ENCODE measurements around the gene SLC16A1.

The SLC16A1 gene

DNA sequence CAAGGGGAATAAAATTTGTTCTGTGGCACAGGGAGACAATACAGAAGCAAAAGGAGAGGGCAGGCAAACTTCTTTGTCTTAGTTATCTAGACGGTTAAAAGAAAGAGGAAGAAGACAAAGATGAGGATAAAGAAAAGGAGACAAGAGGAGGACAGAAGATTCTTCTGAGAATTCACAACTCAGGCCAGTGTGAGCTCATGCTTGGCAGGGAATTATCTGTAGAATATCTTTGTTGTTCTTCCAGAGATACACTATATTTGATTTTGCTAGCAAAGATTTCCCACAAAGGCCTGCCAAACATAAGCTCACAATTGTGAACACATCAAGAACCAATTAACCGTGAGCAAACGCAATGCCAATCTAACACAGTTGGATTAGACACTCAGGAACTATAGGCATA lies 21.4 kb downstream of the SLC16A1 start:
- DNase-seq (ENCODE audit: extremely low spot score): no peak
- ChIA-PET CTCF (interaction anchor here (0.7 to 1.6 kb wide), 2 partner anchors 16 to 138 kb away, joined by 3 read pairs; partner anchors contain the start of gene LRIG2), POLR2A (interaction anchor here (1.1 kb wide), 1 partner anchor 123 kb away, joined by 3 read pairs; no protein-coding TSS in a partner anchor)
- TF ChIP-seq FOXK2 (IDR thresholded peaks at IDR 0.05): no peak
- no peak for TF ChIP-seq SUZ12 (IDR thresholded peaks at IDR 0.05)
- no peak for TF ChIP-seq ARNT (IDR thresholded peaks at IDR 0.05)
- TF ChIP-seq NFRKB (IDR thresholded peaks at IDR 0.05): no peak
- TF ChIP-seq, protein P1, sequence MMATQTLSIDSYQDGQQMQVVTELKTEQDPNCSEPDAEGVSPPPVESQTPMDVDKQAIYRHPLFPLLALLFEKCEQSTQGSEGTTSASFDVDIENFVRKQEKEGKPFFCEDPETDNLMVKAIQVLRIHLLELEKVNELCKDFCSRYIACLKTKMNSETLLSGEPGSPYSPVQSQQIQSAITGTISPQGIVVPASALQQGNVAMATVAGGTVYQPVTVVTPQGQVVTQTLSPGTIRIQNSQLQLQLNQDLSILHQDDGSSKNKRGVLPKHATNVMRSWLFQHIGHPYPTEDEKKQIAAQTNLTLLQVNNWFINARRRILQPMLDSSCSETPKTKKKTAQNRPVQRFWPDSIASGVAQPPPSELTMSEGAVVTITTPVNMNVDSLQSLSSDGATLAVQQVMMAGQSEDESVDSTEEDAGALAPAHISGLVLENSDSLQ (IDR thresholded peaks at IDR 0.05): no peak
- no peak for TF ChIP-seq ELF4 (IDR thresholded peaks at IDR 0.05)
- TF ChIP-seq LEF1 (IDR thresholded peaks at IDR 0.05; ENCODE audit: borderline replicate concordance): no peak
- TF ChIP-seq ZNF384 (IDR thresholded peaks at IDR 0.05): no peak

DNA sequence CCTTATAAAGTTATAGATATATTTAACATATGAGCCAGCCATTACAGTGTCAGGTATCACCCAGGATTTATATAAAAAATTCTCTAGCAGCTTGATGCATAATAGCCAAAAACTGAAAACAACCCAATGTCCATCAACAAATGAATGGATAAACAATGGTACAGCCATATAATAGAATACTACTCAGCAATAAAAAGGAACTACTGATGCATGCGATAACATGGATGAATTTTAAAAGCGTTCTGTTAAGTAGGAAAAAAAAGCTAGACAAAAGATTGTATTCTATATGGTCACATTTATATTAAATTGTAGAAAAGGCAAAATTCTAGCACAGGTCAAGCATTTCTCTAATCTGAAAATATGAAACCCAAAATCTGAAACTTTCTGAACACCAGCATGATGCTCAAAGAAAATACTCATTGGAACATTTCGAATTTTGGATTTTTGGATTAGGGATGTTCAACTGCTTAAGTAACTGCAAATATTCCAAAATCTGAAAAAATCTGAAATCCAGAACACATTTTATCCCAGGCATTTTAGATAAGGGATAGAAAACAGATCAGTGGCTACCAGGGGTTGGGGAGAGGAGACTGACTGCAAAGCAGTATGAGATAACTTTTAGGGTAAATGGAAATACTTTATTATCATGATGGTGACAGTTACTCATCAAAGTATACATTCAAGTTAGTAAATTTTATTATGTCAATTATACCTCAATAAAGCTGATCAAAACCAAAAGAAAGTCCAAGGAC lies 22.0 kb downstream of the SLC16A1 start:
- TF ChIP-seq FOXK2 (IDR thresholded peaks at IDR 0.05): no peak
- TF ChIP-seq, protein P1 (IDR thresholded peaks at IDR 0.05): no peak
- no peak for TF ChIP-seq ZNF384 (IDR thresholded peaks at IDR 0.05)
- no peak for TF ChIP-seq ARNT (IDR thresholded peaks at IDR 0.05)
- TF ChIP-seq TARDBP (IDR thresholded peaks at IDR 0.05): no peak
- no peak for TF ChIP-seq FOXA1 (IDR thresholded peaks at IDR 0.05)
- TF ChIP-seq BHLHE40 (IDR thresholded peaks at IDR 0.05; ENCODE audit: borderline replicate concordance): no peak
- no peak for TF ChIP-seq FOXM1 (IDR thresholded peaks at IDR 0.05; ENCODE audit: borderline replicate concordance)
- no peak for TF ChIP-seq L3MBTL2 (conservative IDR thresholded peaks at IDR 0.05)
- no peak for TF ChIP-seq NFRKB (IDR thresholded peaks at IDR 0.05)
- TF ChIP-seq SUZ12 (IDR thresholded peaks at IDR 0.05): no peak
- no peak for TF ChIP-seq HDGF (IDR thresholded peaks at IDR 0.05; ENCODE audit: borderline replicate concordance)
- no peak for TF ChIP-seq ELF4 (IDR thresholded peaks at IDR 0.05)
- no peak for TF ChIP-seq CTBP1 (IDR thresholded peaks at IDR 0.05; ENCODE audit: borderline replicate concordance)
- no peak for TF ChIP-seq SP1 (IDR thresholded peaks at IDR 0.05)
- no peak for TF ChIP-seq LEF1 (IDR thresholded peaks at IDR 0.05; ENCODE audit: borderline replicate concordance)
- no peak for DNase-seq (ENCODE audit: extremely low spot score)
- POLR2A ChIA-PET: interaction anchor here (1.1 kb wide), 1 partner anchor 123 kb away, joined by 3 read pairs; no protein-coding TSS in a partner anchor
- CTCF ChIA-PET: interaction anchor here (0.7 to 1.6 kb wide), 2 partner anchors 16 to 139 kb away, joined by 3 read pairs; partner anchors contain the start of gene LRIG2

GRCh38 chr1:112929979-112930378 lies 26.0 kb downstream of the SLC16A1 start:
- CTCF ChIA-PET: interaction anchor here (0.7 to 1.0 kb wide), 2 partner anchors 143 to 230 kb away, joined by 6 read pairs; partner anchors contain the start of gene LRIG2

GRCh38 chr1:112927462-112927990 lies 28.5 kb downstream of the SLC16A1 start:
- ChIA-PET CTCF (no interaction called here), POLR2A (no interaction called here)
- no peak for DNase-seq (ENCODE audit: extremely low spot score)
- TF ChIP-seq HDGF (IDR thresholded peaks at IDR 0.05; ENCODE audit: borderline replicate concordance) (no peak), ZNF384 (IDR thresholded peaks at IDR 0.05) (no peak), ARNT (IDR thresholded peaks at IDR 0.05) (no peak), FOXK2 (IDR thresholded peaks at IDR 0.05) (no peak), SP1 (IDR thresholded peaks at IDR 0.05) (no peak), NFRKB (IDR thresholded peaks at IDR 0.05) (no peak), TARDBP (IDR thresholded peaks at IDR 0.05) (no peak)
- TF ChIP-seq, protein P1 (IDR thresholded peaks at IDR 0.05): no peak

More at GRCh38 chr1:112929979-112930378, 26.0 kb downstream of the SLC16A1 start:
- POLR2A ChIA-PET: interaction anchor here (0.6 to 1.3 kb wide), 3 partner anchors 18 to 26 kb away, joined by 4 read pairs; partner anchors contain the start of gene SLC16A1
- TF ChIP-seq HDGF (IDR thresholded peaks at IDR 0.05; ENCODE audit: borderline replicate concordance): no peak
- TF ChIP-seq, protein P1 (IDR thresholded peaks at IDR 0.05): no peak; the same call in 1 of the 2 replicates
- TF ChIP-seq SUZ12 (IDR thresholded peaks at IDR 0.05): no peak
- TF ChIP-seq L3MBTL2 (conservative IDR thresholded peaks at IDR 0.05): no peak
- no peak for TF ChIP-seq LEF1 (IDR thresholded peaks at IDR 0.05; ENCODE audit: borderline replicate concordance)
- no peak for TF ChIP-seq FOXK2 (IDR thresholded peaks at IDR 0.05)
- TF ChIP-seq CTBP1 (IDR thresholded peaks at IDR 0.05; ENCODE audit: borderline replicate concordance): no peak
- no peak for TF ChIP-seq BHLHE40 (IDR thresholded peaks at IDR 0.05; ENCODE audit: borderline replicate concordance)
- no peak for TF ChIP-seq SP1 (IDR thresholded peaks at IDR 0.05)
- TF ChIP-seq NFRKB (IDR thresholded peaks at IDR 0.05): no peak
- DNase-seq (ENCODE audit: extremely low spot score): no peak

DNA sequence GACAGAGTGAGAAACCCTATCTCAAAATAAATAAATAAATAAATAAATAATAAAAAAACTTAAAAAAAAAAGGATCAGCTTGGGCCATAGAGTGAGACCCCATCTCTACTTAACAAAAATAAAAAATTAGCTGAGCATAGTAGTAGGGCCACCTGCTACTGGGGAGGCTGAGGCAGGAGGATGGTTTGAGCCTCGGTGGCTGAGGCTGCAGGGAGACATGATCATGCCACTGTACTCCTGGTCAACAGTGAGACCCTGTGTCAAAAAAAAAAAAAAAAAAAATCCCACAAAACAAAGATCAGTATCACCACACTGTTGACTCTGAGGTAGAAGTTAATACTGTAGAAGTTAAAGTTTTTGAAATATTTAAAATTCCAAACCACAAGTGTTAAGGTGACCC lies 29.1 kb downstream of the SLC16A1 start:
- no peak for DNase-seq (ENCODE audit: extremely low spot score)
- TF ChIP-seq LEF1 (IDR thresholded peaks at IDR 0.05; ENCODE audit: borderline replicate concordance): no peak
- TF ChIP-seq FOXM1 (IDR thresholded peaks at IDR 0.05; ENCODE audit: borderline replicate concordance): no peak
- TF ChIP-seq ZNF384 (IDR thresholded peaks at IDR 0.05): no peak
- TF ChIP-seq FOXA1 (IDR thresholded peaks at IDR 0.05): no peak
- no peak for TF ChIP-seq BHLHE40 (IDR thresholded peaks at IDR 0.05; ENCODE audit: borderline replicate concordance)
- no peak for TF ChIP-seq HDGF (IDR thresholded peaks at IDR 0.05; ENCODE audit: borderline replicate concordance)
- no peak for TF ChIP-seq ELF4 (IDR thresholded peaks at IDR 0.05)
- TF ChIP-seq, protein P1 (IDR thresholded peaks at IDR 0.05): no peak
- no peak for TF ChIP-seq FOXK2 (IDR thresholded peaks at IDR 0.05)
- TF ChIP-seq L3MBTL2 (conservative IDR thresholded peaks at IDR 0.05): no peak
- no peak for TF ChIP-seq SP1 (IDR thresholded peaks at IDR 0.05)
- no peak for TF ChIP-seq CTBP1 (IDR thresholded peaks at IDR 0.05; ENCODE audit: borderline replicate concordance)
- TF ChIP-seq SUZ12 (IDR thresholded peaks at IDR 0.05): no peak
- TF ChIP-seq NFRKB (IDR thresholded peaks at IDR 0.05): no peak
- TF ChIP-seq TARDBP (IDR thresholded peaks at IDR 0.05): no peak
- TF ChIP-seq ARNT (IDR thresholded peaks at IDR 0.05): no peak
- POLR2A ChIA-PET: no interaction called here
- CTCF ChIA-PET: no interaction called here

Measured in HEK293T (cell line).